GM12878 (cell line): ENCODE measurements around the gene DLX5. TPM values are rescaled to one million over a fixed set of nuclear protein-coding genes. Genes with fewer than 3 reads are reported as not detected.

ENCODE experiments used
- ATAC-seq: fragments of 200-7000 bp; cut with Tn5 transposase; 3 replicates; pipeline ENCODE4 v1.9.1; 2020; ENCODE audit warnings: mild to moderate bottlenecking, moderate library complexity
- BruUV-seq: library from RNA; stranded (reverse); fragments of 400-500 nt; replicated peaks from 2 replicates; lab custom pipeline; 2021; lab: Mats Ljungman, UMichigan
- CTCF ChIA-PET: fragments of 300-600 bp; sonication (Branson Sonifier 250); formaldehyde crosslinking; extraction: SDS; loops from one replicate; lab custom pipeline; 2021; ENCODE audit warnings: inconsistent platforms; lab: Yijun Ruan, JAX
- POLR2A ChIA-PET: fragments of 350-600 bp; formaldehyde crosslinking; extraction: SDS; loops from one replicate; lab custom pipeline; 2021; ENCODE audit warnings: inconsistent platforms; lab: Charles Lee
- RAD21 ChIA-PET: fragments of 300-600 bp; sonication (Branson Sonifier 250); formaldehyde crosslinking; loops from one replicate; lab custom pipeline; 2023; ENCODE audit warnings: antibody characterized with exemption; ENCODE audit not compliant: unreplicated experiment; lab: Charles Lee
- SMC1A ChIA-PET: fragments of 300-600 bp; sonication (Branson Sonifier 250); formaldehyde crosslinking; loops from one replicate; lab custom pipeline; 2023; ENCODE audit not compliant: unreplicated experiment, uncharacterized antibody; lab: Charles Lee
- DNase-seq: peaks from one replicate; pipeline ENCODE4 v3.0.0-alpha.2; 2011; ENCODE audit warnings: low read depth, low spot score
- FAIRE-seq: peaks from 3 replicates; lab custom pipeline; 2011; peaks lifted over from hg19 to GRCh38; lab: Jason Lieb, UNC
- H2AFZ ChIP-seq: 2 replicates; pipeline ENCODE4 v1.6.0; 2011; ENCODE audit warnings: low read depth, low read length, control low read depth; ENCODE audit not compliant: control insufficient read depth
- H3K27ac ChIP-seq: 2 replicates; pipeline ENCODE4 v1.5.1; 2011; ENCODE audit warnings: control low read depth; ENCODE audit not compliant: control insufficient read depth, insufficient read depth
- H3K27me3 ChIP-seq, 2 experiments: replicated peaks in 1 of 2; 2 replicates each; pipeline versions ENCODE4 v1.6.0 to v1.6.1; 2011; ENCODE audit warnings: low read length in 1 of 2; ENCODE audit not compliant: control insufficient read depth in 2 of 2, insufficient read depth in 2 of 2
- H3K36me3 ChIP-seq, 2 experiments: 2 replicates each; pipeline ENCODE4 v1.5.1; 2011; ENCODE audit warnings: low read length in 1 of 2; ENCODE audit not compliant: control insufficient read depth in 2 of 2, insufficient read depth in 2 of 2
- H3K4me1 ChIP-seq: 2 replicates; pipeline ENCODE4 v1.6.1; 2011; ENCODE audit warnings: mild to moderate bottlenecking, low read length, moderate library complexity, mixed read lengths; ENCODE audit not compliant: control insufficient read depth, insufficient read depth
- H3K4me2 ChIP-seq: 2 replicates; pipeline ENCODE4 v1.6.0; 2011; ENCODE audit warnings: control low read depth; ENCODE audit not compliant: control insufficient read depth, insufficient read depth
- H3K4me3 ChIP-seq: fragments of 200-600 bp; sonication (generic); 2 replicates; pipeline ENCODE4 v1.5.1; 2016
- H3K79me2 ChIP-seq: 2 replicates; pipeline ENCODE4 v1.6.0; 2011; ENCODE audit warnings: low read length; ENCODE audit not compliant: control insufficient read depth, insufficient read depth
- H3K9ac ChIP-seq: 2 replicates; pipeline ENCODE4 v1.8.0; 2011; ENCODE audit warnings: low read length, control low read depth, mixed read lengths; ENCODE audit not compliant: control insufficient read depth, insufficient read depth
- H3K9me3 ChIP-seq: replicated peaks from 3 replicates; pipeline ENCODE4 v1.5.1; 2011; ENCODE audit warnings: mild to moderate bottlenecking, low read length; ENCODE audit not compliant: control insufficient read depth, insufficient read depth
- H4K20me1 ChIP-seq: 2 replicates; pipeline ENCODE4 v1.6.0; 2011; ENCODE audit not compliant: control insufficient read depth, insufficient read depth
- MAX ChIP-seq: IDR thresholded peaks from 2 replicates; pipeline ENCODE4 v1.6.1; 2012; ENCODE audit warnings: low read depth, low read length, improper control_type of control experiment
- SUZ12 ChIP-seq: fragments of 200-600 bp; sonication (generic); IDR thresholded peaks from one replicate; pipeline ENCODE4 v1.6.1; 2018; ENCODE audit warnings: antibody characterized with exemption, mild to moderate bottlenecking; ENCODE audit not compliant: unreplicated experiment
- WGBS: methylation state at CpG from one replicate; pipeline ENCODE4 v1.1.6; 2016; ENCODE audit warnings: low lambda C conversion rate; ENCODE audit not compliant: insufficient replicate concordance, insufficient coverage; ENCODE audit errors: missing lambda C conversion rate; 5-methylcytosine and 5-hydroxymethylcytosine counted together
- in situ Hi-C: fragments of 300-500 bp; cut with MboI; formaldehyde crosslinking; loops from 9 replicates; pipeline ENCODE4 v1.14.3; 2018; ENCODE audit warnings: mixed read lengths
- intact Hi-C: fragments of 100-400 bp; cut with micrococcal nuclease; formaldehyde crosslinking; loops from one replicate; pipeline ENCODE4 v1.14.2; 2022; ENCODE audit not compliant: unreplicated experiment
- polyA plus RNA-seq, 11 experiments: library from polyadenylated mRNA; depleted of rRNA in 4 of 11; unstranded in 6 of 11; stranded (reverse) in 5 of 11; fragments of >200 nt; fragmentation: Nextera tagmentation in 4 of 11; fragmentation: Illumina TruSeq in 1 of 11; extraction: Ambion mirVana in 4 of 11; extraction: Trizol in 1 of 11; gene quantifications; 1 replicate in 1 of 11; 2 replicates in 10 of 11; pipeline versions ENCODE4 v1.2.1 to v1.2.3, GENCODE V29; 2011 to 2016; ENCODE audit warnings: inconsistent platforms in 2 of 11, missing spikeins in 2 of 11, low read depth in 1 of 11
- total RNA-seq, 4 experiments: library from RNA; depleted of rRNA in 3 of 4; stranded (reverse); fragments of >200 nt in 3 of 4; fragmentation: Illumina TruSeq in 1 of 4; extraction: Trizol in 1 of 4; gene quantifications; 2 replicates each; pipeline versions ENCODE4 v1.2.1 to v1.2.3, GENCODE V29; 2013 to 2021

DLX5 gene
- total and polyA plus RNA-seq, 10 of the 15 experiments (the other 5 are each of a cell fraction or from before 2014, with no cell fraction given) = not detected

- no peak overlapping the region for H3K4me3 ChIP-seq
- in situ Hi-C loops (no loop called here), intact Hi-C loops (no loop called here)
- H3K79me2 ChIP-seq = no peaks in the 10 kb centered on the region
- ChIA-PET SMC1A (no interaction called here), POLR2A (no interaction called here), CTCF (interaction anchor here (0.6 kb wide), 2 partner anchors 14 to 93 kb away, joined by 3 to 4 read pairs; no protein-coding TSS in a partner anchor), RAD21 (interaction anchor here (0.6 kb wide), 1 partner anchor 680 kb away, joined by 5 read pairs; no protein-coding TSS in a partner anchor)
- H3K36me3 ChIP-seq = no peaks in the 10 kb centered on the region
- FAIRE-seq (no peak), ATAC-seq (no peak), DNase-seq (no peak)
- no peaks in the 10 kb centered on the region for H4K20me1 ChIP-seq
- H3K27ac ChIP-seq = no peak overlapping the region
- TF ChIP-seq SUZ12 (peak; percentile 22), MAX (no peak)
- no TSS peak for BruUV-seq
- WGBS = 23% methylated on average over 18 of the region's 20 CpGs
- no peak overlapping the region for H3K4me2 ChIP-seq
- H2AFZ ChIP-seq = no peak overlapping the region
- H3K9me3 ChIP-seq = peaks cover 2% of the 10 kb centered on the region; the same call in 2 of the 3 replicates
- H3K4me1 ChIP-seq = no peaks in the 10 kb centered on the region
- H3K27me3 ChIP-seq = peaks cover 8 to 22% of the 10 kb centered on the region in 2 experiments
- H3K9ac ChIP-seq = no peak overlapping the region
Measured at GRCh38 chr7:97004247-97005182, 20.1 kb downstream of the DLX5 start.
